H1 (cell line): Measurements from ENCODE around the gene KRTAP17-1.

Source experiments
- CEBPB ChIP-seq: IDR thresholded peaks from 2 replicates; pipeline ENCODE4 v1.6.1; 2012; ENCODE audit warnings: low read depth, low read length
- CHD1 ChIP-seq: IDR thresholded peaks from 2 replicates; pipeline ENCODE4 v1.6.1; 2012; ENCODE audit warnings: low read depth, low read length, improper control_type of control experiment
- EZH2 ChIP-seq: fragments of 200-600 bp; sonication (generic); IDR thresholded peaks from 2 replicates; pipeline ENCODE4 v1.7.1; 2012; ENCODE audit warnings: low read depth, mild to moderate bottlenecking, moderate library complexity, low read length, inconsistent platforms; ENCODE audit not compliant: severe bottlenecking
- GABPA ChIP-seq: IDR thresholded peaks from 2 replicates; pipeline ENCODE4 v1.6.1; 2011; ENCODE audit warnings: mild to moderate bottlenecking, low read length, moderate library complexity, borderline replicate concordance; ENCODE audit not compliant: insufficient read depth
- MAFK ChIP-seq: IDR thresholded peaks from 2 replicates; pipeline ENCODE4 v1.6.1; 2012; ENCODE audit warnings: low read depth, mild to moderate bottlenecking, improper control_type of control experiment, low read length
- POLR2A ChIP-seq, 2 experiments: IDR thresholded peaks; 1 replicate in 1 of 2; 2 replicates in 1 of 2; pipeline ENCODE4 v1.6.1; 2011; ENCODE audit warnings: low read depth in 2 of 2, low read length in 2 of 2, mild to moderate bottlenecking in 2 of 2; ENCODE audit errors: control extremely low read depth in 1 of 2
- POU5F1 ChIP-seq: IDR thresholded peaks from 2 replicates; pipeline ENCODE4 v1.6.1; 2011; ENCODE audit warnings: low read depth, mild to moderate bottlenecking, low read length, moderate library complexity
- SRF ChIP-seq: IDR thresholded peaks from 2 replicates; pipeline ENCODE4 v1.6.1; 2011; ENCODE audit warnings: mild to moderate bottlenecking, low read depth, low read length, moderate library complexity
- TF ChIP-seq, protein P1 (sequence below), 3 experiments: IDR thresholded peaks; 1 replicate in 2 of 3; 2 replicates in 1 of 3; pipeline versions ENCODE4 v1.5.1 to v1.6.1; 2011; ENCODE audit warnings: low read length in 3 of 3, mild to moderate bottlenecking in 3 of 3, inconsistent platforms in 2 of 3, low read depth in 1 of 3, moderate library complexity in 1 of 3; ENCODE audit not compliant: insufficient read depth in 1 of 3; ENCODE audit errors: control extremely low read depth in 1 of 3
- TF ChIP-seq, protein P2 (sequence below): IDR thresholded peaks from 2 replicates; pipeline ENCODE4 v1.6.1; 2011; ENCODE audit warnings: low read length, improper control_type of control experiment
- TF ChIP-seq, protein P3 (sequence below): IDR thresholded peaks from 2 replicates; pipeline ENCODE4 v1.6.1; 2012; ENCODE audit warnings: inconsistent platforms

DNA sequence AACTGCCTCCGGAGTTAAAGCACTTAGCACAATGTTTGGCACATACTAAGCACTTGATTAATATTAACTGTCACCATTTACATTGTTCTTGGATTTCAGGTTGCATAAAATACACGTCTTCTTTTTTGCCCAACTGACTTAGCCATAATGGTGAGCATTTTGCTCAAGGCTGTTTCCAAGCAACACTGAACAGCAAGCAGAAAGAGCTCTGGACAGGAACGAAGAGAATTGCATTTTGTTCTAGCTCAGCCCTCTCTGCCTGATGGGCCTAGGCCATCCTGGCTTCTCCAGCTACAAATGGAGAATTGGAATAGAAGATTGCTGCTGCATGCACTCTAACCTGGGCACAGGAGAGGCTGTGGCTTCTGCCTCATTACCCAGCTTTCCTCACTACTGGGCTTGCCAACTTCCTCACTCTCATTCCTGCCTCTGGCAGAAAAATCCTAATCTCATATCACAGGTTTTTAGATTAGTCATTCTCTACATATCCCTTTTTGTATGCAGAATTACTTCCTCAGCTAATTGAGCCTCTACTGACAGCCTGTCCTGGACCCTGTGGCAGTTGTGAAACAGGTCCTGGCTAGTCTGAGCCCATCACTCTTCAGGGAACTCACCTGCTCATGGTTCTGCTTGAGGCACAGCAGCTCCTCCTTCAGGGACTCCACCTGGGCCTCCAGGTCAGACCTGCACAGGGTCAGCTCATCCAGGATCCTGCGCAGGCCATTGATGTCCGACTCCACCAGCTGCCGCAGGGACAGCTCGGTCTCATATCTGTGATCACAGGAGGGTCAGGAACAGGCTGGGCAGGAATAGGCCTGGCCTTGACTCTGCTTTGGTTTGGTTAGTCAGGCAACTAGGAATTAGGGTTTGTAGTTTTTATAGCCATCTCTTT lies 32.6 kb upstream of the KRTAP17-1 start:
- TF ChIP-seq, protein P1, sequence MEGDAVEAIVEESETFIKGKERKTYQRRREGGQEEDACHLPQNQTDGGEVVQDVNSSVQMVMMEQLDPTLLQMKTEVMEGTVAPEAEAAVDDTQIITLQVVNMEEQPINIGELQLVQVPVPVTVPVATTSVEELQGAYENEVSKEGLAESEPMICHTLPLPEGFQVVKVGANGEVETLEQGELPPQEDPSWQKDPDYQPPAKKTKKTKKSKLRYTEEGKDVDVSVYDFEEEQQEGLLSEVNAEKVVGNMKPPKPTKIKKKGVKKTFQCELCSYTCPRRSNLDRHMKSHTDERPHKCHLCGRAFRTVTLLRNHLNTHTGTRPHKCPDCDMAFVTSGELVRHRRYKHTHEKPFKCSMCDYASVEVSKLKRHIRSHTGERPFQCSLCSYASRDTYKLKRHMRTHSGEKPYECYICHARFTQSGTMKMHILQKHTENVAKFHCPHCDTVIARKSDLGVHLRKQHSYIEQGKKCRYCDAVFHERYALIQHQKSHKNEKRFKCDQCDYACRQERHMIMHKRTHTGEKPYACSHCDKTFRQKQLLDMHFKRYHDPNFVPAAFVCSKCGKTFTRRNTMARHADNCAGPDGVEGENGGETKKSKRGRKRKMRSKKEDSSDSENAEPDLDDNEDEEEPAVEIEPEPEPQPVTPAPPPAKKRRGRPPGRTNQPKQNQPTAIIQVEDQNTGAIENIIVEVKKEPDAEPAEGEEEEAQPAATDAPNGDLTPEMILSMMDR (IDR thresholded peaks at IDR 0.05; ENCODE audit: control extremely low read depth in 1 of 3, insufficient read depth in 1 of 3, low read depth in 1 of 3, low read length in 3 of 3) = no peak
- no peak for TF ChIP-seq POU5F1
- TF ChIP-seq, protein P2, sequence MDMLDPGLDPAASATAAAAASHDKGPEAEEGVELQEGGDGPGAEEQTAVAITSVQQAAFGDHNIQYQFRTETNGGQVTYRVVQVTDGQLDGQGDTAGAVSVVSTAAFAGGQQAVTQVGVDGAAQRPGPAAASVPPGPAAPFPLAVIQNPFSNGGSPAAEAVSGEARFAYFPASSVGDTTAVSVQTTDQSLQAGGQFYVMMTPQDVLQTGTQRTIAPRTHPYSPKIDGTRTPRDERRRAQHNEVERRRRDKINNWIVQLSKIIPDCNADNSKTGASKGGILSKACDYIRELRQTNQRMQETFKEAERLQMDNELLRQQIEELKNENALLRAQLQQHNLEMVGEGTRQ = no peak
- TF ChIP-seq CEBPB = no peak
- no peak for TF ChIP-seq POLR2A (IDR thresholded peaks at IDR 0.05; ENCODE audit: control extremely low read depth in 1 of 2, low read depth in 2 of 2, low read length in 2 of 2)
- TF ChIP-seq, protein P3, sequence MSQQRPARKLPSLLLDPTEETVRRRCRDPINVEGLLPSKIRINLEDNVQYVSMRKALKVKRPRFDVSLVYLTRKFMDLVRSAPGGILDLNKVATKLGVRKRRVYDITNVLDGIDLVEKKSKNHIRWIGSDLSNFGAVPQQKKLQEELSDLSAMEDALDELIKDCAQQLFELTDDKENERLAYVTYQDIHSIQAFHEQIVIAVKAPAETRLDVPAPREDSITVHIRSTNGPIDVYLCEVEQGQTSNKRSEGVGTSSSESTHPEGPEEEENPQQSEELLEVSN = no peak
- TF ChIP-seq SRF = no peak
- no peak for TF ChIP-seq CHD1
- TF ChIP-seq GABPA = no peak
- TF ChIP-seq EZH2 = no peak
- no peak for TF ChIP-seq MAFK
